ENCODE measurements around the gene FUOM. TPM values are rescaled to one million over a fixed set of nuclear protein-coding genes. Genes with fewer than 3 reads are reported as not detected.

The FUOM gene
- total RNA-seq, 1 donor from 2014 or later, result 8.2 TPM

DNA sequence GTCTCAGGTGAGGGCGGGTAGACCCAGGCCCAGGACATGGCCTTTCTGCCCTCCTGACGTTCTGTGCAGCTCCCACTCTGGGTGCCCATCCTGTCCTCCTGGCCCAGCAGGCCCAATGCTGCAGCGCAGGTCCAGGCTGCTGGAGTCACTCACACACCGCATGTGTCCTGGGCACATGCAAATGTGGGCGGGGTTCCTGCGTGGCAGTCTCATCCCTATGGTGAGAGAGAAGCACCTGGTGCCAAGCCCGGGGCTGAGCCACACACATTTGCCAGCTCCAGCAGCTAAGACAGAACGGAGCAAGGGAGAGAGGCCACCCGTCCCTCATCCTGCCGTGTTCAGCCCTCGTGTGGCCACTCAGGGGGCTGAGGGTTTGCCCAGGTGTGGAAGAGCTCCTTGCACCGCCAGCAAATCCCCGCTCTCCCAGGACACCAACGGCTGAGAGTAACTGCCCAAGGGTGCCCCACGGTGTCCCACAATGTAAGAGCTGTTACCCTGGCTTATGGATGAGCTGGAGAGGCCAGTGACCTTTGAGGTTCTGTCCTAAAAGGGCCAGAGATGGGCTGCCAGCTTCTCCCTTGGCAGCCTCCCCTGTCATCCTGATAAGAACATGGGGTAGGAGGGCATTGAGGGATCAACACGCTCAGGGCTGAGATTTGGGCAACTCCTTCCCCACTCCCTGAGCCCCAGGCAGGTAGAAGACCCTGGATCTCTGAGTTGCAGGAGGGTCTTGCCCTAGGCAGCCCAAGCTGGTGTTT is 4.4 kb downstream of the FUOM start:
- no peak for DNase-seq (ENCODE audit: low read depth)

GRCh38 chr10:133351408-133352318 is 6.2 kb downstream of the FUOM start:
- no peak for DNase-seq (ENCODE audit: low read depth)

GRCh38 chr10:133350950-133351329 is 6.9 kb downstream of the FUOM start:
- peak; percentile 46 for DNase-seq (ENCODE audit: low read depth)

DNA sequence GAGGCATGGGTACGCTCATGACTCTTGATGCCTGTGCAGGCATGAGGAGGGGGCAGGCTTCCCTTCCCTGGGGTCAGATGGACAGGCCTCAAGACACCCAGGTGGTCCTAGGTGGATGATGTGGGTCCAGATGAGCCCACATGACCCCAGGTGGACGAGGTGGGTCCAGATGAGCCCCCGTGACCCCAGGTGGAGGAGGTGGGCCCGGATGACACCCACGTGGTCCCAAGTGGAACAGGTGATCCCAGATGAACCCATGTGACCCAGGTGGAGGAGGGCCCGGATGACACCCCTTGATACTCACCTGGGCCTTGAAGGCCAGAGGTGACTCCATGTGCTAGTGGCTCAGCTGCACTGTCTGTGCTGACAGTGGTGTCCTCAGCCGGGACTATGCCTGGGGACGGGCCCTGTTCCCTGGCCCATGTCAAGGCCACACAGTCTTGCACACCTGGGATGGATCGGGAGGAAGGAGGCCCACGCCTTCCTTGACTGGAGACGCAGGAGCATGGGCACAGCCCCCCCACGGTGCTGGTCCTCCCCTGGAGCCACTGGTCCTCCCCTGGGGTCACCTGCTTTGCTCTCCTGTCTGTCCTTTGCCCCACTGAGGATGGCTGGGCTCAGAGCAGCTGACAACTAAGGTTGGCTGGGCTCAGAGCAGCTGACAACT is 7.4 kb downstream of the FUOM start:
- no peak for DNase-seq (ENCODE audit: low read depth)

DNA sequence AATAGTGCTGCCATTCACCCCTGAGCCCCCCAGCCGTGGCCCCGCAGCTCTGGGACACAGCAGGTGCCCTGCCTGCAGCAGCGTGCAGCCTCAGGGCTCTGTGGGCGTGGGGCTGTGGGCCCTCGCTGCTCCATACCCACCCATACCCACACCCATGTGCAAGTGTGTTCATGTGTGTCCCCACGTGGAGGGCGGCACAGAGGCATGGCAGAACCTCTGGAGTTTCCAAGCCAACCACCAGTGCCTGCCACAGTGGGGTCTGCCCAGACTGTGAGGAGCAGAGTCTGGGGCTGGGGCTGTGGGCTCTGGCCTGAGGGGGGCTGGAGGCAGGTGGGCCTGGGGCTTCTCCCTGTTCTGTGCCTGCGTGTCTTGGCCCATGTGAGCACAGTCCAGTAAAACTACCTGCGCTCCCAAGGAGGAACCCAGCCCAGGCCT is 8.2 kb downstream of the FUOM start:
- no peak for DNase-seq (ENCODE audit: low read depth)

DNA sequence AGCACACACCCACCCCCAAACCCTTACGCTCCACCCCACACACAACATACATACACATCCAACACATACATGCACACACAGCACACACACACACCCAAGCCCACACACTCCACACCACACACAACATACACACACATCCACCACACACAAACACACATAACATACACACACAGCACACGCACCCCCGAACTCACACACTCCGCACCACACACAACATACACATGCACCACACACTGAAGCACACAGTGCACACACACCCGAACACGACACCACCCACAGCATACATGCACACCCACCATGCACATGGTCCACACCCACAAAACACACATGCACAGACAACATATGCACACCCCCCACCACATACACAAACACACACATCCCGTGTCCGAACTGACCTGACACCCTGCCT is 8.7 kb downstream of the FUOM start:
- DNase-seq (ENCODE audit: low read depth), result no peak

DNA sequence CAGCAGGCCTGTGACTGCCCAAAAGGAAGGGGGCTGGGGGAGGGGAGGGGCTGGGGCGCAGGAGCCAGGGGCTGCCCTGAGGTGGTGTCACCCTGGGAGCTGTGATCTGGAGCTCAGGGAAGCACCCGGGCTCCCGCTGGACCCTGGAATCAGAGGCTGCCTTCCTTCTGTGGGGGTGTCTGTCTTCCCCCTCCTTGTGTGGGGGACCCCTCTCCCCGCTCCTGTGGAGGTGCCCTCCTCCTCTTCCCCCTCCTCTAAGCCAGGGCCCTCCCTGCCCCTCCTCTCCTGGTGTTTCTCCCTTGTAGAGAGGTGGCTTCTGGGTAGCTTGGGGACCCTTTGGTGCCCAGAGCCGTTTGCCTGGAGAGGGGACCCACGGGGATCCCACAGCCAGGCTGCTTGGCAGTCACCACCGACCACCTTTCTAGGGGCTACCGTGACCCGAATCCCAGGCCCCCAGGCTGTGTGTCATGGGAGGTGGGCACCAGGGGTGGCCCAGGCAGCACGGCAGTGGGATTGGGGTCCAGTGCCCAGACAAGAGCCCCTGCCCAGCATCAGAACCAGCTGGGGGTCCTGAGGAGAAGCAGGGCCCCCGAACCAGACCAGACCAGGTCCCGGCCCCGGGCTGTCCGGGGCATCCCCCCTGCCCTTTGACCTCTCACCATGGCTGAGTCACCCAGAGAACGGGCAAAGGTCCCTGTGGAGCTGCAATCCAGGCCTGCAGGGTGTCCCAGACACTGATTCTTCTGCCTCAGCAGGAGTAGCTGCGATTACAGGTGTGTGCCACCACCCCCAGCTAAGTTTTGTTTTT is 9.9 kb downstream of the FUOM start:
- DNase-seq (ENCODE audit: low read depth), result no peak

GRCh38 chr10:133346413-133346812 is 11.4 kb downstream of the FUOM start:
- DNase-seq (ENCODE audit: low read depth), result no peak

- DNase-seq (ENCODE audit: low read depth), result no peak
Measured at GRCh38 chr10:133344236-133344635, 13.6 kb downstream of the FUOM start.

- DNase-seq (ENCODE audit: low read depth), result no peak
Measured at GRCh38 chr10:133343558-133343957, 14.3 kb downstream of the FUOM start.

DNA sequence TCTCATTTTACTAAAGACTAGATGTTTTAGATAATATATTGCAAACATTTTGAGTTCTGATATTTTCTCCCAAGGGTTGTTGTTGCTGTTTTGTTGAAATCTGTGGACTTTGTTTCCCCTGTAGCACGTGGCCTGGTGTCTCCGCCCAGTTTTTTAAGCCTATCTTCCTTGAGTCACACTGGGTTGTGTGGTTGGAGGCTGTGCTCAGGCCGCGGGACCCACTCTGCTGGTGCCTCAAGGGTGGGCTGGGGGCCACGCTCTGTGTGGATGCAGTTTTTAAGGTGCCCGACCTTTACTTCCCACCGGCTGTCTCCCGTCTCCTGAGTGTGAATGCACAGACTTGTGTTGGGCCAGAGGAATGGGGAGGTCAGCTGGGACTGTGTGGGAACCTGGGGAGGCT is 14.9 kb downstream of the FUOM start:
- no peak for DNase-seq (ENCODE audit: low read depth)

GRCh38 chr10:133341983-133342382 is 15.8 kb downstream of the FUOM start:
- DNase-seq (ENCODE audit: low read depth), result no peak

DNA sequence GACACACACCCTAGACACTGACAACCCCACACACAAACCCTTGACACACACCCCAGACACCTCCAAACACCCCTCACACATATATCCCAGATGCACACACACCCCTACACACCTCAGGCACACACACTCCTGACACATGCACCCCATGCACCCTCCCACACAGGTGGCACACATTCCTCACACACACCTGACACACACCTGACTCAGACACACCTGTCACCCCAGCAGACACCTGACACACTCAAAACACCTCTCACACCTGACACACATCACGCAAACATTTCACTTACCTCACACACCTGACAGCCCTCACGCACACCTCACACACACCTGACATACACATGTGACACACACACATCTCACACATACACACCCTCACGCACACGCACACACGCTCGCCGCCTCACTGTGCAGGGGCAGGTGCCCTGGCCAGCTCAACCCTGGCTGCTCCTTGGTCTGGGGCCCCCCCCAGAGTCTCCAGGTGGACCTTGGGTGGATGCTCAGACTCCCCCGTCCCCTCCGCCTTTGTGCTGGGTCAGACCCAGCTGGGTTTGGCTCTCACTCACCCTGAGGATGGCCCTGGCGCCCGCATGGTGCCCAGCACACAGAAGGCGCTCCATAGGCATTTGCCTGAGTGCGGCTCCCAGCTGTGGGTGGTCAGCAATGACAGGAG is 18.0 kb downstream of the FUOM start:
- DNase-seq (ENCODE audit: low read depth), result no peak

- no peak for DNase-seq (ENCODE audit: low read depth)
Measured at GRCh38 chr10:133338080-133339071, 19.4 kb downstream of the FUOM start.

- no peak for DNase-seq (ENCODE audit: low read depth)
Measured at GRCh38 chr10:133337370-133337725, 20.5 kb downstream of the FUOM start.

DNA sequence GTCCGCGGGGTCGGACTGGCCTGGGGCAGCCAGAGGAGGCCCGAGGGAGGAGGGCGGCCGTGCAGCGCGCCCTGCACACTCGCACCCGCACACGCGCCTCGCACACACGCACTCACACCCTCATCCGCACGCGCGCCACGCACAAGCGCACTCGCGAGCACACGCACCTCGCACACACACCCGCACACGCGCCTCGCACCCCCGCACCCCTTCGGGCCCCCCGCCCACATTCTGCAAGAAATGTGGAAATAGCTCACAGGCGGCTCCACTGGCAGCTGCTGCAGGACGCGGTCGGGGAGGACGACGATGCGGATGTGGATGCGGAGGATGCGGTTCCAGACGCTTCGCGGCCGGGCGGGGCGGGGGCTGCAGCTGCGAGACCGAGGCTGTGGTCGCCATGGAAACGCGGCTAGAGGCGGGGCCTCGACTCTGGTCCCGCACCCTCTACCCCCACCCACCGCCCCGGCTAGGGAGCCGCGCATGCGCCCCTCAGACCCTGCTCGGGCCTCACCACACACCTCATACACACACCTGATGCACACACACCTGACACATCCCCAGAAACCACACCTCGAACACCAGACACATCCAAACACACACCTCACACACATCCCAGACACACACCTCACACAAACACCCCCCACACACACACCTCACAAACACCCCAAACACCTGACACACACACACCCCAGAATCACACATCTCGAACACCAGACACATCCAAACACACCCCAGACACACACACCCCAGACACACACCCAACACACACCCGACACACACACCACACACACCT is 21.0 kb downstream of the FUOM start, which contains the start of gene CALY:
CALY (minus strand) TSS at position 320 of the 793 bp plus-strand sequence. CDS start 7,907 bp downstream, outside the sequence.
- no peak for DNase-seq (ENCODE audit: low read depth)

- DNase-seq (ENCODE audit: low read depth), result no peak
Measured at GRCh38 chr10:133336118-133336576, 21.7 kb downstream of the FUOM start.
